ENCODE data around the gene DNAJC22. TPM values are rescaled to one million over a fixed set of nuclear protein-coding genes. Genes with fewer than 3 reads are reported as not detected.

Gene DNAJC22
- total and polyA plus RNA-seq, 9 of the 15 experiments (the other 6 are each of a cell fraction or from before 2014, with no cell fraction given) = 0.10 to 1.2 (median 0.47) TPM

GRCh38 chr12:49347311-49348193 lies 864 bp downstream of the DNAJC22 start (continued):
- TF ChIP-seq HSF4 (CRISPR knock-in tag; IDR thresholded peaks at IDR 0.05; ENCODE audit: borderline replicate concordance) (no peak), CREB1 (IDR thresholded peaks at IDR 0.05) (no peak), CREB1 (CRISPR knock-in tag; IDR thresholded peaks at IDR 0.05) (0 out of 2 replicates have a peak, but pooled peaks have one; percentile 27), ID3 (CRISPR knock-in tag; IDR thresholded peaks at IDR 0.05) (no peak), ID3 (tag; IDR thresholded peaks at IDR 0.05) (no peak), TAL1 (IDR thresholded peaks at IDR 0.05) (no peak), ZNF274 (IDR thresholded peaks at IDR 0.05; ENCODE audit: borderline replicate concordance, low read depth, low read length) (no peak), PRDM10 (IDR thresholded peaks at IDR 0.05; ENCODE audit: partially characterized antibody) (no peak), EGR1 (conservative IDR thresholded peaks at IDR 0.05) (peak; percentile 65; the same call in 1 of the 2 replicates), CBX3 (IDR thresholded peaks at IDR 0.05; ENCODE audit: borderline replicate concordance in 1 of 2, low read length in 2 of 2) (no peak), SMARCA4 (IDR thresholded peaks at IDR 0.05) (no peak), CHAMP1 (IDR thresholded peaks at IDR 0.05) (no peak), USF1 (CRISPR knock-in tag; IDR thresholded peaks at IDR 0.05) (no peak), RB1 (IDR thresholded peaks at IDR 0.05; ENCODE audit: low read depth) (peak; percentile 54; the same call in 1 of the 2 replicates), LARP7 (IDR thresholded peaks at IDR 0.05) (no peak), ZNF12 (CRISPR knock-in tag; IDR thresholded peaks at IDR 0.05) (no peak)
